HepG2 (cell line): ENCODE measurements around the gene UBXN2A.

Experiments used
- ATF2 ChIP-seq: sonication (generic); formaldehyde crosslinking; IDR thresholded peaks from 2 replicates; pipeline ENCODE4 v1.4.0; 2020; ENCODE audit warnings: missing genetic modification reagents
- FOXO4 ChIP-seq: sonication (generic); formaldehyde crosslinking; conservative IDR thresholded peaks from 2 replicates; pipeline ENCODE4 v1.8.1; 2023; ENCODE audit warnings: missing genetic modification reagents
- KDM5B ChIP-seq: sonication (generic); formaldehyde crosslinking; IDR thresholded peaks from 2 replicates; pipeline ENCODE4 v1.4.0; 2020; ENCODE audit warnings: missing genetic modification reagents, mild to moderate bottlenecking, borderline replicate concordance
- MLX ChIP-seq: IDR thresholded peaks from 2 replicates; pipeline ENCODE4 v1.6.1; 2016
- MXI1 ChIP-seq: IDR thresholded peaks from 3 replicates; pipeline ENCODE4 v1.6.1; 2012; ENCODE audit warnings: low read depth, low read length, inconsistent platforms, borderline replicate concordance
- MZF1 ChIP-seq: sonication (generic); formaldehyde crosslinking; IDR thresholded peaks from 2 replicates; pipeline ENCODE4 v1.8.1; 2023; ENCODE audit warnings: mild to moderate bottlenecking, missing genetic modification reagents, borderline replicate concordance
- PBX3 ChIP-seq: sonication (generic); formaldehyde crosslinking; IDR thresholded peaks from 2 replicates; pipeline ENCODE4 v1.8.1; 2023; ENCODE audit warnings: missing genetic modification reagents, inconsistent platforms, borderline replicate concordance
- POLR2AphosphoS5 ChIP-seq: IDR thresholded peaks from 2 replicates; pipeline ENCODE4 v1.6.1; 2012; ENCODE audit warnings: low read depth, low read length
- SP5 ChIP-seq: IDR thresholded peaks from 2 replicates; pipeline ENCODE4 v1.6.1; 2016; ENCODE audit warnings: low read depth, borderline replicate concordance

GRCh38 chr2:24046599-24046929 is 106.3 kb downstream of the UBXN2A start:
- TF ChIP-seq KDM5B (CRISPR knock-in tag) = no peak
- no peak for TF ChIP-seq MXI1
- TF ChIP-seq ATF2 (CRISPR knock-in tag) = no peak
- no peak for TF ChIP-seq MZF1 (CRISPR knock-in tag)
- no peak for TF ChIP-seq MLX
- TF ChIP-seq FOXO4 = no peak
- TF ChIP-seq PBX3 (CRISPR knock-in tag) = no peak
- TF ChIP-seq SP5 (CRISPR knock-in tag) = no peak
- no peak for TF ChIP-seq POLR2AphosphoS5
